Measurements from ENCODE around the gene CTSF. TPM values are rescaled to one million over a fixed set of nuclear protein-coding genes. Genes with fewer than 3 reads are reported as not detected.

The CTSF gene
- total and polyA plus RNA-seq, 3 donors from 2014 or later = 125 to 242 (median 164) TPM

- Histone ChIP-seq H3K27me3 (no peaks in the 10 kb centered on the region), H3K27ac (peak overlapping the region in 1 of 2 donors; percentile 5), H3K36me3 (ENCODE audit: low read depth, missing control alignments) (no peaks in the 10 kb centered on the region), H3K4me3 (no peak overlapping the region), H3K4me1 (peaks cover 58% of the 10 kb centered on the region), H3K9me3 (no peaks in the 10 kb centered on the region)
- no peak for DNase-seq
- WGBS, 2 donors = 93 to 95% methylated on average over 6 of the region's 6 CpGs
- no peak for TF ChIP-seq POLR2A (IDR thresholded peaks at IDR 0.05)
- no peak for TF ChIP-seq CTCF (IDR thresholded peaks at IDR 0.05)
- intact Hi-C loops (cut with DNase I; ENCODE audit: low total_unique reads) = no loop called here
These were observed 34.7 kb upstream of the CTSF start for GRCh38 chr11:66603072-66603471.

- WGBS, 2 donors = 76 to 77% methylated on average over 4 of the region's 4 CpGs
- H3K9me3 ChIP-seq = no peaks in the 10 kb centered on the region
- DNase-seq = no peak
These were observed 32.3 kb upstream of the CTSF start for GRCh38 chr11:66600631-66601233.

GRCh38 chr11:66600219-66600618 lies 31.8 kb upstream of the CTSF start:
- Histone ChIP-seq H3K27me3 (no peaks in the 10 kb centered on the region), H3K4me3 (no peak overlapping the region), H3K9me3 (no peaks in the 10 kb centered on the region), H3K36me3 (ENCODE audit: low read depth, missing control alignments) (no peaks in the 10 kb centered on the region), H3K4me1 (peaks cover 52% of the 10 kb centered on the region), H3K27ac (peak overlapping the region in 1 of 2 donors; percentile 48)
- intact Hi-C loops (cut with DNase I; ENCODE audit: low total_unique reads) = no loop called here
- DNase-seq = no peak
- TF ChIP-seq CTCF (IDR thresholded peaks at IDR 0.05) = no peak
- no peak for TF ChIP-seq POLR2A (IDR thresholded peaks at IDR 0.05)
- 88 to 89% methylated on average over 2 of the region's 2 CpGs for WGBS, 2 donors

More at GRCh38 chr11:66600631-66601233, 32.3 kb upstream of the CTSF start:
- TF ChIP-seq POLR2A (IDR thresholded peaks at IDR 0.05) (no peak), CTCF (IDR thresholded peaks at IDR 0.05) (no peak)
- Histone ChIP-seq H3K36me3 (ENCODE audit: low read depth, missing control alignments) (no peaks in the 10 kb centered on the region), H3K27ac (peak overlapping the region in 1 of 2 donors; percentile 48), H3K4me3 (no peak overlapping the region), H3K4me1 (peaks cover 47% of the 10 kb centered on the region), H3K27me3 (no peaks in the 10 kb centered on the region)
- intact Hi-C loops (cut with DNase I; ENCODE audit: low total_unique reads) = no loop called here

GRCh38 chr11:66598993-66599392 lies 30.6 kb upstream of the CTSF start:
- H3K9me3 ChIP-seq = no peaks in the 10 kb centered on the region
- peaks cover 56% of the 10 kb centered on the region for H3K4me1 ChIP-seq
- H3K27ac ChIP-seq = no peak overlapping the region
- no peak overlapping the region for H3K4me3 ChIP-seq
- WGBS, 2 donors = 60 to 62% methylated on average over 6 of the region's 6 CpGs
- DNase-seq = peak; percentile 67
- no peaks in the 10 kb centered on the region for H3K36me3 ChIP-seq (ENCODE audit: low read depth, missing control alignments)
- intact Hi-C loops (cut with DNase I; ENCODE audit: low total_unique reads) = no loop called here
- TF ChIP-seq CTCF (IDR thresholded peaks at IDR 0.05) (no peak), POLR2A (IDR thresholded peaks at IDR 0.05) (no peak)
- no peaks in the 10 kb centered on the region for H3K27me3 ChIP-seq
